ENCODE data around the gene BST1. TPM values are rescaled to one million over a fixed set of nuclear protein-coding genes. Genes with fewer than 3 reads are reported as not detected.

The BST1 gene
- total RNA-seq, 1 experiment from 2014 or later, result not detected

DNA sequence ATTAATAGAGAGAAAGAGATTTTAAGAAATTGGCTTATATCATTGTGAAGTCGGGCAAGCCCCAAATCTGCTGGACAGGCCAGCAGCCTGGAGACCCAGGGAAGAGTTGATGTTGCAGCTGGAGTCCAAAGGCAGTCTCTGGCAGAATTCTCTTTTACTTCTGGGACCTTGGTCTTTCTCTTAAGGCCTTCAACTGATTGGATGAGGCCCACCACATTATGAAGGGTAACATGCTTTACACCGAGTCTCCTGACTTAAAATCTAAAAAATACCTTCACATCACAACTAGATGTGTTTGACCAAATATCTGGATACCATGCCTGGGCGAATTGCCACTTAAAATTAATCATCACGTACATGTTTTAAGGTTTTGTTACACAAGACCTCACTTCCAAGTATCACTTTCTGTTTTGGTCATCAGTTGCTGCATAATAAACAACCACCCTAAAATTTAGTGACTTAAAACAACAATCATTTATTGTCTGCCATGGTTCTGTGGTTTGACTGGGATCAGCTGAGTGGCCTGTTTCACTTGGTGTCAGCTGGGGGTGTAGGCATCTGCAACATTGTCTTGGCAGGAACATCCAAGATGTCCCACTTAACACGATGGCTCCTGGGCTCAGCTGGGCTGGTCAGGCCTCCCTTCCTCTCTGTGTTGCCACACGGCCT, 78.7 kb downstream of the BST1 start:
- peaks cover 2 to 6% (median 3%) of the 10 kb centered on the region in 3 experiments; a peak in 4 of 7 replicates for H3K36me3 Mint-ChIP-seq (ENCODE audit: insufficient read depth in 1 of 3, low read depth in 3 of 3)
- no peak overlapping the region for H2AK5ac ChIP-seq (ENCODE audit: insufficient read length, low read length)
- no peak overlapping the region for H3K56ac ChIP-seq (ENCODE audit: insufficient read length, low read depth, low read length)
- H2BK15ac ChIP-seq (ENCODE audit: low read depth, low read length), result no peak overlapping the region
- H3K4me2 ChIP-seq (ENCODE audit: insufficient read depth, insufficient read length, low read length), result no peak overlapping the region
- peaks cover 52% of the 10 kb centered on the region for H3K27me3 Mint-ChIP-seq (ENCODE audit: low read depth)
- no peak overlapping the region for H2BK12ac ChIP-seq (ENCODE audit: insufficient read length, low read depth, low read length)
- H2AFZ ChIP-seq (ENCODE audit: low read length), result no peak overlapping the region
- peaks cover 17 to 22% of the 10 kb centered on the region in 2 experiments for H3K4me1 Mint-ChIP-seq
- no peak overlapping the region for H2BK20ac ChIP-seq (ENCODE audit: low read depth, low read length, poor library complexity, severe bottlenecking)
- H2BK120ac ChIP-seq (ENCODE audit: low read depth, low read length, poor library complexity, severe bottlenecking), result no peak overlapping the region
- H3K14ac ChIP-seq (ENCODE audit: insufficient read depth, low read length), result no peak overlapping the region; the same call in 1 of the 2 replicates
- H3K18ac ChIP-seq (ENCODE audit: insufficient read length, low read depth, low read length), result no peak overlapping the region
- no peak overlapping the region for H3K23ac ChIP-seq (ENCODE audit: insufficient read length, low read depth, low read length)
- H3K4ac ChIP-seq (ENCODE audit: low read depth, low read length), result no peak overlapping the region
- H3K9me3 ChIP-seq (ENCODE audit: control insufficient read depth, low read depth, low read length), result peaks cover under 1% of the 10 kb centered on the region
- peaks cover 6 to 11% of the 10 kb centered on the region in 2 experiments for H3K9me3 Mint-ChIP-seq
- no peaks in the 10 kb centered on the region for H3K79me2 ChIP-seq (ENCODE audit: insufficient read depth, low read length)
- H3K4me3 Mint-ChIP-seq, result no peak overlapping the region
- no peak overlapping the region for H4K8ac ChIP-seq (replicated peaks; ENCODE audit: insufficient read length, low read depth, low read length)
- H3K27ac ChIP-seq (ENCODE audit: insufficient read length, low read depth, low read length), result no peak overlapping the region
- no peak overlapping the region for H2BK5ac ChIP-seq (ENCODE audit: insufficient read length, low read length)
- H4K91ac ChIP-seq (ENCODE audit: insufficient read length, low read depth, low read length), result no peak overlapping the region
- no peaks in the 10 kb centered on the region for H4K20me1 ChIP-seq (ENCODE audit: control insufficient read depth, insufficient read depth, insufficient read length)
- H3K27me3 ChIP-seq (ENCODE audit: insufficient read depth, low read length), result peaks cover 20% of the 10 kb centered on the region
- H3T11ph ChIP-seq (ENCODE audit: low read length), result no peak overlapping the region
- H3K4me1 ChIP-seq (ENCODE audit: insufficient read depth, low read length), result 0 out of 2 replicates have a peak, but pooled peaks cover 1% of the 10 kb centered on the region
- no CpG with 5 or more reads among the region's 6 CpGs for WGBS (ENCODE audit: extremely low coverage, insufficient read length, low lambda C conversion rate)
- no peak overlapping the region for H4K5ac ChIP-seq (ENCODE audit: insufficient read length, low read depth, low read length)
- DNase-seq, result no peak
- H3K9ac ChIP-seq (ENCODE audit: extremely low read depth, insufficient read length, low read length), result no peak overlapping the region
- peaks cover 12% of the 10 kb centered on the region for H3K23me2 ChIP-seq (ENCODE audit: insufficient read length, low read depth, low read length, poor library complexity, severe bottlenecking)
- no peak overlapping the region for H3K27ac Mint-ChIP-seq
- TF ChIP-seq, protein P1, sequence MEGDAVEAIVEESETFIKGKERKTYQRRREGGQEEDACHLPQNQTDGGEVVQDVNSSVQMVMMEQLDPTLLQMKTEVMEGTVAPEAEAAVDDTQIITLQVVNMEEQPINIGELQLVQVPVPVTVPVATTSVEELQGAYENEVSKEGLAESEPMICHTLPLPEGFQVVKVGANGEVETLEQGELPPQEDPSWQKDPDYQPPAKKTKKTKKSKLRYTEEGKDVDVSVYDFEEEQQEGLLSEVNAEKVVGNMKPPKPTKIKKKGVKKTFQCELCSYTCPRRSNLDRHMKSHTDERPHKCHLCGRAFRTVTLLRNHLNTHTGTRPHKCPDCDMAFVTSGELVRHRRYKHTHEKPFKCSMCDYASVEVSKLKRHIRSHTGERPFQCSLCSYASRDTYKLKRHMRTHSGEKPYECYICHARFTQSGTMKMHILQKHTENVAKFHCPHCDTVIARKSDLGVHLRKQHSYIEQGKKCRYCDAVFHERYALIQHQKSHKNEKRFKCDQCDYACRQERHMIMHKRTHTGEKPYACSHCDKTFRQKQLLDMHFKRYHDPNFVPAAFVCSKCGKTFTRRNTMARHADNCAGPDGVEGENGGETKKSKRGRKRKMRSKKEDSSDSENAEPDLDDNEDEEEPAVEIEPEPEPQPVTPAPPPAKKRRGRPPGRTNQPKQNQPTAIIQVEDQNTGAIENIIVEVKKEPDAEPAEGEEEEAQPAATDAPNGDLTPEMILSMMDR (conservative IDR thresholded peaks at IDR 0.05), result no peak
- no peaks in the 10 kb centered on the region for H3K79me1 ChIP-seq (ENCODE audit: insufficient read depth, low read depth, low read length, poor library complexity, severe bottlenecking)

Other genes starting within 250 kb of the BST1 start
- 10.4 and 13.5 TPM in 2 replicates for gene CC2D2A, start 233.2 kb upstream of the BST1 start, total RNA-seq (2021)
- 57.6 and 60.3 TPM in 2 replicates for gene FBXL5, start 47.7 kb upstream of the BST1 start, total RNA-seq (2021)
- 19.6 and 20.3 TPM in 2 replicates for gene FAM200B, start 21.2 kb upstream of the BST1 start, total RNA-seq (2021)
- 0.07 and 0.57 TPM in 2 replicates for gene CD38, start 75.3 kb downstream of the BST1 start, total RNA-seq (2021)
- gene FGFBP1, start 235.7 kb downstream of the BST1 start, total RNA-seq (2021), result not detected in 2 replicates